VCaP (cell line): ENCODE measurements around the gene STK25.
A peak's percentile ranks its signal among the peaks of the same experiment; 100 is the strongest.

ENCODE experiments used
- H3K27ac ChIP-seq: fragments of 450-650 bp; 2 replicates; pipeline ENCODE4 v1.5.1; 2017
- TF ChIP-seq, protein P1 (sequence below): fragments of 450-650 bp; conservative IDR thresholded peaks from 2 replicates; pipeline ENCODE4 v1.5.1; 2017; ENCODE audit warnings: mild to moderate bottlenecking, moderate library complexity

The STK25 gene

GRCh38 chr2:241482126-241482955 is 26.0 kb downstream of the STK25 start:
- TF ChIP-seq, protein P1, sequence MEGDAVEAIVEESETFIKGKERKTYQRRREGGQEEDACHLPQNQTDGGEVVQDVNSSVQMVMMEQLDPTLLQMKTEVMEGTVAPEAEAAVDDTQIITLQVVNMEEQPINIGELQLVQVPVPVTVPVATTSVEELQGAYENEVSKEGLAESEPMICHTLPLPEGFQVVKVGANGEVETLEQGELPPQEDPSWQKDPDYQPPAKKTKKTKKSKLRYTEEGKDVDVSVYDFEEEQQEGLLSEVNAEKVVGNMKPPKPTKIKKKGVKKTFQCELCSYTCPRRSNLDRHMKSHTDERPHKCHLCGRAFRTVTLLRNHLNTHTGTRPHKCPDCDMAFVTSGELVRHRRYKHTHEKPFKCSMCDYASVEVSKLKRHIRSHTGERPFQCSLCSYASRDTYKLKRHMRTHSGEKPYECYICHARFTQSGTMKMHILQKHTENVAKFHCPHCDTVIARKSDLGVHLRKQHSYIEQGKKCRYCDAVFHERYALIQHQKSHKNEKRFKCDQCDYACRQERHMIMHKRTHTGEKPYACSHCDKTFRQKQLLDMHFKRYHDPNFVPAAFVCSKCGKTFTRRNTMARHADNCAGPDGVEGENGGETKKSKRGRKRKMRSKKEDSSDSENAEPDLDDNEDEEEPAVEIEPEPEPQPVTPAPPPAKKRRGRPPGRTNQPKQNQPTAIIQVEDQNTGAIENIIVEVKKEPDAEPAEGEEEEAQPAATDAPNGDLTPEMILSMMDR: no peak
- H3K27ac ChIP-seq: no peak overlapping the region

DNA sequence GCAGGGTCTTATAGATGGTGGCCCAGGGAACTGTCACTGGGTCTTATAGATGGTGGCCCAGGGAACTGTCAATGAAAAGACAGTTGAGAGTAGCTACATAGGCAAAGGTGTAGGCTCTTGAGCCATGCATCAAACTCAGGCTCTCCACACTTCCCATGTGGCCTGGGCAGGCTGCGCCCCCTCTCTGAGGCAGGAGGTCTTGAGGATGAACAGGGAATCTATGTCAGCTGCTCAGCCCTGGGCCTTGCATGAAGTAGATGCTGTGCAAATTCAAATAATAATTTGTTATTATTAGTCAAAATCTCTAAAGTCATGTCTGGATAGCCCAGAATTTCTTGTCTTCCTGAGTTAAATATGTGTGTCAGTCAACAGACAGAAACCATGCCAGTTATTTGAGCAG is 26.7 kb downstream of the STK25 start:
- H3K27ac ChIP-seq: no peak overlapping the region
- TF ChIP-seq, protein P1: no peak

DNA sequence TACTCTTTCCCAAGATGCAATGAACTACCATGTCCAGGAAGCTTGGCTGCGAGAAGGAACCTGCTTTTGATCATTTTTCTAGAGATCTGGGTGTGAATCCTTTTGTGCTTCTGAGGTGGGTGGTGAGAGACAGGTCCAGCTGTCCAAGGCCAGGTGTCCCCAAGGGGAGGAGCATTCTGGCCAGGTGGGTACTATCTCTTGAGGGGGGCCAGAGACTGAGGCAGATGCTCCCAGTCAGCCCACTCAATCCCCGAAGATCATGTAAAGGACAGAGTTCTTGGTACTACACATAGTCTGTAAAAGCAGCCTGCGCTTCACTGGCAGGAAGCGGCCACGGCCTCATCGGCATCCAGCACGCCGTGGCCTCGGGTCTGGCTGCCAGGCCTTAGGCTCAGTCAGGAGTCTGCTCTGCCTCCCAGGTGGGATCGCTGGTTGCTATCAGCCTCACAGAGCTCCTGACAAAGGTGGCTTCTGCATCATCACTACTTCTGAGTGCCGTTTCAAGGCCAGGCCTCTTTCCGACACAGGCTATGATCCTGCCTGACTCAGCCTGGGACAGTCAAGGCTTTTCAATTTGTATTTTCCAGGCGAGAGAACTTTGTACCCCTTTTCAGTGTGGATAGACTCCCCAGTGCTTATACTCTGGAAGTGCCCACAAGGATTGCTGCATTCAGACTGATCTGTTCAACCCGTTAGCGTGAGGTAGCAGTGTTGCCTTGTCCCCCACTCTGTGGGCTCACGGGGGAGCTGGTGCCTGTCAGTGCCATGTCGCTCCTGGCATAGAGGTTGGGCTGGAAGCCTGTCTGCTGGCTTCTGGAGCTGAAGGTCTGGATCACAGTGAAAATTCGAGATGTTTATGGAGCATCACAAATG is 29.1 kb downstream of the STK25 start:
- TF ChIP-seq, protein P1: no peak
- no peak overlapping the region for H3K27ac ChIP-seq

DNA sequence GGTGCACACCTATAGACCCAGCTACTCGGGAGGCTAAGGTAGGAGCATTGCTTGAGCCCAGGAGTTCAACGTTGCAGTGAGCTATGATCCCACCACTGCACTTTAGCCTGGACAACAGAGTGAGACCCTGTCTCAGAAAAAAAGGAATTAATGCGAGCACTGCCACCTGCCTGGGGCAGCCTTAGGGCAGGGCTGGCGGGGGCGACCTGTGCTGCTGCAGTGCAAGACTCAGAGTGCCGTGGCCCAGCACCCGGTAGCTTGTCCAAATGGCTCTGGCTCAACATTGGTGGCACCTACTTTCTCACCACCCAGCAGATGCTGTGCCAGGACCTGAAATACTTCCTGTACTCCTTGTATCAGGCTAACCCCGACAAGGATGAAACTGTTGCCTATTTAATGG is 30.2 kb downstream of the STK25 start:
- H3K27ac ChIP-seq: no peak overlapping the region

GRCh38 chr2:241475267-241475666 is 33.1 kb downstream of the STK25 start:
- H3K27ac ChIP-seq: peak overlapping the region; percentile 22
- TF ChIP-seq, protein P1: no peak

More for the DNA sequence above, 30.2 kb downstream of the STK25 start:
- TF ChIP-seq, protein P1: no peak

DNA sequence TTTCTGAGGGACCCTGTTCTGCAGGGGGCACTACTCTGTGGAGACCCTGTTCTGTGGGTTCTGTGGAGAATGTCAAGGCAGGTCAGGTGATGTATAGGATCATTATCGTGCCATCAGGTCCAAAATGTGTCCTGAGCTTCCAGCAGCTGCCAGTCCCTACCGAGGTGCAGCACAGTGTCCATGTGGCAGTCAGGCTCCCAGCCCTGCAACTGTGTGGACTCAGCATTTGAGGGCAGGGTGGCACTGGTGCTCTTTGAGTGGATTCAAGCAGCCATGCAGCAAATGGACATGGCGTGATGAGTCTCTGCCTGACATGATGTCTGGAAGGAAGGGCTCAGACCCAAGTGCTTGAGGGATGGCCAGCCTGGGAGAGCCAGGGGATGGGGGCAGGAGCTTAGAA is 35.0 kb downstream of the STK25 start:
- TF ChIP-seq, protein P1: no peak

DNA sequence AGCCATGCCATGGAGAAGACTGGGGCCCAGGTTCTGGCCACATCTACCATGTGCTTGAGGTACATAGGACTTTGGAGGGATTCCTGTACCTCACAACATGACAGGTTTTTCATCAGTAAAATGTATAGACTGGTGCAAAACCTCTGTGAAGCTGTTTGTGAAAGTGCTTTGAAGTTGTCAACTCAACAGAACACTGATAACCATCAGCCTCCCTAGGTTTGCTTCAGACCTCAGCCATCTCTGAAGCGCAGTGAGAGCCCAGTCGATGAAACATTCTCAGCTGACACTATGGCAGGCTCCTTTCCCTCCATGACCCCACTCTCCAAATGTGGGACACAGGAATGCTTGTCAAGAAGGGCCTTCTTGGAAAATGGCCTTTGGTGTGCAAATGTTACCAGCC is 38.6 kb downstream of the STK25 start:
- no peak overlapping the region for H3K27ac ChIP-seq
- TF ChIP-seq, protein P1: no peak

More for the DNA sequence above, 35.0 kb downstream of the STK25 start:
- H3K27ac ChIP-seq: no peak overlapping the region
